ENCODE results near the gene TRAPPC10.

Gene TRAPPC10

GRCh38 chr21:44011579-44012473 lies at the start of gene TRAPPC10:
TSS of gene TRAPPC10 (plus strand) at chr21:44012309. CDS start at chr21:44012494, 185 bp downstream.
- peak; percentile 84 for DNase-seq (ENCODE audit: low spot score)

- DNase-seq (ENCODE audit: low spot score) = no peak
Measured at GRCh38 chr21:43965911-43966585, 46.1 kb upstream of the TRAPPC10 start.

- no peak for DNase-seq (ENCODE audit: low spot score)
Measured at GRCh38 chr21:43966946-43967512, 45.1 kb upstream of the TRAPPC10 start.

GRCh38 chr21:43967981-43968380 lies 44.1 kb upstream of the TRAPPC10 start:
- DNase-seq (ENCODE audit: low spot score) = no peak

- DNase-seq (ENCODE audit: low spot score) = no peak
Measured at GRCh38 chr21:43968410-43969114, 43.5 kb upstream of the TRAPPC10 start.

- DNase-seq (ENCODE audit: low spot score) = no peak
Measured at GRCh38 chr21:43969115-43969444, 43.0 kb upstream of the TRAPPC10 start.

- DNase-seq (ENCODE audit: low spot score) = no peak
Measured at GRCh38 chr21:43970551-43970950, 41.6 kb upstream of the TRAPPC10 start.

GRCh38 chr21:43971201-43971991 lies 40.7 kb upstream of the TRAPPC10 start:
- no peak for DNase-seq (ENCODE audit: low spot score)

GRCh38 chr21:43971992-43972255 lies 40.2 kb upstream of the TRAPPC10 start:
- no peak for DNase-seq (ENCODE audit: low spot score)

- no peak for DNase-seq (ENCODE audit: low spot score)
Measured at GRCh38 chr21:43972850-43973633, 39.1 kb upstream of the TRAPPC10 start.

- no peak for DNase-seq (ENCODE audit: low spot score)
Measured at GRCh38 chr21:43973634-43973955, 38.5 kb upstream of the TRAPPC10 start.

- DNase-seq (ENCODE audit: low spot score) = no peak
Measured at GRCh38 chr21:43974791-43975468, 37.2 kb upstream of the TRAPPC10 start.

GRCh38 chr21:43975469-43976098 lies 36.5 kb upstream of the TRAPPC10 start:
- peak; percentile 85 for DNase-seq (ENCODE audit: low spot score)

GRCh38 chr21:43976661-43977060 lies 35.4 kb upstream of the TRAPPC10 start:
- DNase-seq (ENCODE audit: low spot score) = no peak

- DNase-seq (ENCODE audit: low spot score) = no peak
Measured at GRCh38 chr21:43978060-43978459, 34.0 kb upstream of the TRAPPC10 start.

GRCh38 chr21:43979654-43980053 lies 32.5 kb upstream of the TRAPPC10 start:
- no peak for DNase-seq (ENCODE audit: low spot score)

- DNase-seq (ENCODE audit: low spot score) = no peak
Measured at GRCh38 chr21:43981151-43981870, 30.8 kb upstream of the TRAPPC10 start.

GRCh38 chr21:43981871-43982210 lies 30.3 kb upstream of the TRAPPC10 start:
- DNase-seq (ENCODE audit: low spot score) = no peak

GRCh38 chr21:43982489-43983078 lies 29.5 kb upstream of the TRAPPC10 start:
- DNase-seq (ENCODE audit: low spot score) = no peak
